ENCODE measurements around the gene PEAK3. TPM values are rescaled to one million over a fixed set of nuclear protein-coding genes. Genes with fewer than 3 reads are reported as not detected.
A peak's percentile ranks its signal among the peaks of the same experiment; 100 is the strongest.
"Not testable (repeated sequence)": the region's sequence is repeated elsewhere in the genome, so short reads cannot be mapped to it uniquely, and the experiment has no call there.

PEAK3 gene
- total and polyA plus RNA-seq, 7 donors: under 0.01 to 0.82 (median 0.55) TPM

DNA sequence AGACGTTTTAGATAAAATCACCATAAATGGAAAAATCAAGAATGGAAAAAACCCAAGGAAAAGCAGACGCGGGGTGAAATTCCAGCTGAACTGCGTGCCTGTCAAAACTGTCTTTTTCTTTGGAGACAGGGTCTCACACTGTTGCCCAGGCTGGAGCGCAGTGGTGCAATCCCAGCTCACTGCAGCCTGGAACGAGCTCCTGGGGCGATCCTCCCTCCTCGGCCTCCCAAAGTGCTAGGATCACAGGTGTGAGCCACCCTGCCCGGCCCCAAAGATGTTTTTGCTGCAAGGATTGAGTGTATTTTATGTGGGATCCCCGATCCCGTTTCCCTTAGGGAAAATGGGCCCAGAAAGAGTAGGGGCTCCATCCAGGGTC lies 875 bp upstream of the PEAK3 start:
- no peak overlapping the region for H3K27ac ChIP-seq
- intact Hi-C loops (cut with DNase I): no loop called here

DNA sequence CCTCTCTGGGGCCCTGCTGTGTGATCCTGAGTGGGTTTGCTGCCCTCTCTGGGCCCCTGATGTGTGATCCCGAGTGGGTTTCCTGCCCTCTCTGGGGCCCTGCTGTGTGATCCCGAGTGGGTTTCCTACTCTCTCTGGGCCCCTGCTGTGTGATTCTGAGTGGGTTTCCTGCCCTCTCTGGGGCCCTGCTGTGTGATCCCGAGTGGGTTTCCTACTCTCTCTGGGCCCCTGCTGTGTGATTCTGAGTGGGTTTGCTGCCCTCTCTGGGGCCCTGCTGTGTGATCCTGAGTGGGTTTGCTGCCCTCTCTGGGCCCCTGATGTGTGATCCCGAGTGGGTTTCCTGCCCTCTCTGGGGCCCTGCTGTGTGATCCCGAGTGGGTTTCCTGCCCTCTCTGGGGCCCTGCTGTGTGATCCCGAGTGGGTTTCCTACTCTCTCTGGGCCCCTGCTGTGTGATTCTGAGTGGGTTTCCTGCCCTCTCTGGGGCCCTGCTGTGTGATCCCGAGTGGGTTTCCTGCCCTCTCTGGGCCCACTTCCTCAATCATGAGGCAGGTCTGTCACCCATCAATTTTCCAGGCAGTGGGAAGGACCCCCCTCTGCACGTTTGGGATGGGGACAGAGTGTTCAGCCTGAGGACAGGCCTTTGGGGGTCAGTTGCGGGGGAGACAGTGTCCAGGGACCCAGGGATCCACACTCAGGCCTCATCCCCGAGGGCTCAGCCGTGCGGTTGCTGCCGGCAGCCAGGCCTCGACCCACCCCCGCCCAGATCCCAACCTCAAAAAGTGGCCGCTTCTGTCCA lies 512 bp downstream of the PEAK3 start:
- intact Hi-C loops (cut with DNase I); DNase-seq: not testable (repeated sequence)

More for the DNA sequence above, 875 bp upstream of the PEAK3 start:
- TF ChIP-seq, protein P1, sequence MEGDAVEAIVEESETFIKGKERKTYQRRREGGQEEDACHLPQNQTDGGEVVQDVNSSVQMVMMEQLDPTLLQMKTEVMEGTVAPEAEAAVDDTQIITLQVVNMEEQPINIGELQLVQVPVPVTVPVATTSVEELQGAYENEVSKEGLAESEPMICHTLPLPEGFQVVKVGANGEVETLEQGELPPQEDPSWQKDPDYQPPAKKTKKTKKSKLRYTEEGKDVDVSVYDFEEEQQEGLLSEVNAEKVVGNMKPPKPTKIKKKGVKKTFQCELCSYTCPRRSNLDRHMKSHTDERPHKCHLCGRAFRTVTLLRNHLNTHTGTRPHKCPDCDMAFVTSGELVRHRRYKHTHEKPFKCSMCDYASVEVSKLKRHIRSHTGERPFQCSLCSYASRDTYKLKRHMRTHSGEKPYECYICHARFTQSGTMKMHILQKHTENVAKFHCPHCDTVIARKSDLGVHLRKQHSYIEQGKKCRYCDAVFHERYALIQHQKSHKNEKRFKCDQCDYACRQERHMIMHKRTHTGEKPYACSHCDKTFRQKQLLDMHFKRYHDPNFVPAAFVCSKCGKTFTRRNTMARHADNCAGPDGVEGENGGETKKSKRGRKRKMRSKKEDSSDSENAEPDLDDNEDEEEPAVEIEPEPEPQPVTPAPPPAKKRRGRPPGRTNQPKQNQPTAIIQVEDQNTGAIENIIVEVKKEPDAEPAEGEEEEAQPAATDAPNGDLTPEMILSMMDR (IDR thresholded peaks at IDR 0.05): no peak
- no peak for TF ChIP-seq POLR2AphosphoS5 (IDR thresholded peaks at IDR 0.05)
- TF ChIP-seq POLR2A (IDR thresholded peaks at IDR 0.05): no peak
- no peak for TF ChIP-seq EP300 (IDR thresholded peaks at IDR 0.05)
- peaks cover 0 to 15% (median 12%) of the 10 kb centered on the region in 4 donors for H3K4me1 ChIP-seq
- DNase-seq: no peak
- H3K9me3 ChIP-seq: no peaks in the 10 kb centered on the region
- 54 to 79% methylated on average over 11 of the region's 11 CpGs for WGBS, 2 donors
- no peaks in the 10 kb centered on the region for H3K36me3 ChIP-seq
- H3K4me3 ChIP-seq: peak overlapping the region in 2 of 4 donors; percentile 39
- peaks cover 0 to 5% (median 0%) of the 10 kb centered on the region in 3 donors for H3K27me3 ChIP-seq

DNA sequence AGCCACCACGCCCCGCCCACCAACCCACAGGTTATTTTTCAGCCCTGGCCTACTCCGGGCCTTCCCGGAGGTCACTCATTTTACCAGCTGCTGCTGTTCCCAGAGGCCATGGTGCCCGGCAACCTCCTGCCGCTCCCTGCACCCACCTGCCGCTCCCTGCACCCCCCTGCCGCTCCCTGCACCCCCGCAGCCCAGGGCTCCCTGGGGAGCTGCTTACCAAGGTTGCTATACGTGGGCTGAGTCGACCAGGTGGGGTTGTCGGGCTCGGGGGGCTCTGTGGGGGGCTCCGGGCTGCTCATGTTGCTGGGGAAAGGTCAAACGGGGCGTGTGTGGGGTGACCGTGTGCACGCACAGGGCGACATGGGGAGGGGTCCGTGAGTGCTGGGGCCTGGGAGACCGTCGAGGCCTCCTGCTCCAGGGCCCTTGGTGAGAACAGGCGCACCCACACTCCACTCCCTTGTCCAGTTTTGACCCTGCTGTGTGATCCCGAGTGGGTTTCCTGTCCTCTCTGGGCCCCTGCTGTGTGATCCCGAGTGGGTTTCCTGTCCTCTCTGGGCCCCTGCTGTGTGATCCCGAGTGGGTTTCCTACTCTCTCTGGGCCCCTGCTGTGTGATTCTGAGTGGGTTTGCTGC lies 1.2 kb downstream of the PEAK3 start:
- H3K4me1 ChIP-seq: peaks cover 0 to 23% (median 20%) of the 10 kb centered on the region in 4 donors
- no peak overlapping the region for H3K4me3 ChIP-seq
- peaks cover 0 to 9% (median 3%) of the 10 kb centered on the region in 4 donors for H3K36me3 ChIP-seq
- intact Hi-C loops (cut with DNase I): no loop called here
- H3K9me3 ChIP-seq: no peaks in the 10 kb centered on the region
- no peak overlapping the region for H3K27ac ChIP-seq
- H3K27me3 ChIP-seq: peaks cover 0 to 5% (median 0%) of the 10 kb centered on the region in 3 donors
- no peak for DNase-seq
- WGBS, 2 donors: 46 to 71% methylated on average over 26 of the region's 26 CpGs
- TF ChIP-seq POLR2AphosphoS5 (IDR thresholded peaks at IDR 0.05) (no peak), POLR2A (IDR thresholded peaks at IDR 0.05) (no peak), EP300 (IDR thresholded peaks at IDR 0.05) (no peak)
- TF ChIP-seq, protein P1 (IDR thresholded peaks at IDR 0.05): no peak

More for the DNA sequence above, 512 bp downstream of the PEAK3 start:
- H3K27ac ChIP-seq: peak overlapping the region in 2 of 4 donors; percentile 33 to 40
- H3K4me3 ChIP-seq: peak overlapping the region in 3 of 4 donors; percentile 25 to 39 (median 39)
- not testable (repeated sequence) for H3K36me3 ChIP-seq, H3K9me3 ChIP-seq, H3K27me3 ChIP-seq
- WGBS, 2 donors: 20 to 27% methylated on average over 16 of the region's 16 CpGs
- H3K4me1 ChIP-seq: peaks cover 0 to 16% (median 13%) of the 10 kb centered on the region in 4 donors

DNA sequence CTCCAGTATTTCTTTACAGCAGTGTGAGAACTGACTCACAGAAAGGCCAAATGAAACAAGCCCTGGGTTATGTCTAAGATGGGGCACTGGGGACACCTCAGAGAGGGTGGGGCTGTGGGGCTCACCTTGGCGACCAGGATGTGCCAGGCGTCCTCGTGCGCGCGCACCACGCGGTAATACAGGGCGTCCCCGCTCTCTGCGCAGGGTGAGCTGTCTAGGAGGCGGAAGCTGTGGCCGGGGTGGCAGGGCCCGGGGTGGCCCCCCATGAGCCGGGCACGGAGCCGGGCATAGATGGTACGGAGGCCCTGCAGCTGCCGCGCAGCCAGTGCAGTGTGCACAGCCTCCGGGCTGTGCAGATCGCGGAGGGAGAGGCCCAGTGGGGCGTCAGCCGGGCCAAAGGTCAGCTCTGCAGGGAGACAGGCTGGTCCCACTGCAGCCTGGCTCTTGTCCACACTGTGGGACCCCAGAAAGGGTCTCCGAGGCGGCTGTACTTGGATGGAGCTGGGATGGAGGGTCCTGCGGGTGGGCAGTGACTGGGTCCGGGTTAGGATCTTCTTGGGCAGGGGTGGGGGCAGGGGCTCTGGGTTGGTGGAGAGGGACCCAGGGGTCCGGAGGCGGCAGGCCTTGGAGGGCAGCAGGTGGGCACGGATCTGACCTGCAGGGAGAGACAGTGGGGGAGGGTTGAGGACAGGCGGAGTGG lies 3.4 kb downstream of the PEAK3 start:
- intact Hi-C loops (cut with DNase I): no loop called here
- Histone ChIP-seq H3K27ac (no peak overlapping the region), H3K36me3 (peaks cover 0 to 13% (median 3%) of the 10 kb centered on the region in 4 donors), H3K9me3 (no peaks in the 10 kb centered on the region), H3K4me1 (peaks cover 0 to 42% (median 39%) of the 10 kb centered on the region in 4 donors), H3K27me3 (no peaks in the 10 kb centered on the region), H3K4me3 (no peak overlapping the region)
- no peak for DNase-seq
- WGBS, 2 donors: 28 to 78% methylated on average over 33 of the region's 33 CpGs
- TF ChIP-seq, protein P1 (IDR thresholded peaks at IDR 0.05): no peak
- TF ChIP-seq POLR2AphosphoS5 (IDR thresholded peaks at IDR 0.05) (no peak), EP300 (IDR thresholded peaks at IDR 0.05) (no peak), POLR2A (IDR thresholded peaks at IDR 0.05) (no peak)

DNA sequence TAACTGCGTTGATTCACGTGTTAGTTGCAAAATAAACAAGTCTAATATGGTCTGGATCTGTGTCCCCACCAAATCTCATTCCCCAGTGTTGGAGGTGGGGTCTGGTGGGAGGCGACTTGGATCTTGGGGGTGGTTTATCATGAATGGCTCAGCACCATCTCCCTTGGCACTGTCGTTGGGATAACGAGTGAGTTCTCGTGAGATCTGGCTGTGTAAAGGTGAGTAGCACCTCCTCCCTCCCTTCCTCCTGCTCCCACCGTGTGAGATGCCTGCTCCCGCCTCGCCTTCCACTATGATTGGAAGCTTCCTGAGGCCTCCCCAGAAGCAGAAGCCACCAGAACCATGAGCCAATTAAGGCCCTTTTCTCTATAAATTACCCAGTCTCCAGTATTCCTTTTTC lies 4.8 kb downstream of the PEAK3 start:
- intact Hi-C loops (cut with DNase I): no loop called here
- H3K4me1 ChIP-seq: peaks cover 0 to 49% (median 46%) of the 10 kb centered on the region in 4 donors
- WGBS, 2 donors: 81 to 82% methylated on average over 9 of the region's 9 CpGs
- H3K27me3 ChIP-seq: no peaks in the 10 kb centered on the region
- TF ChIP-seq POLR2A (IDR thresholded peaks at IDR 0.05) (no peak), EP300 (IDR thresholded peaks at IDR 0.05) (no peak), POLR2AphosphoS5 (IDR thresholded peaks at IDR 0.05) (no peak)
- TF ChIP-seq, protein P1 (IDR thresholded peaks at IDR 0.05): no peak
- H3K9me3 ChIP-seq: no peaks in the 10 kb centered on the region
- no peak overlapping the region for H3K4me3 ChIP-seq
- H3K36me3 ChIP-seq: peaks cover 6 to 23% (median 9%) of the 10 kb centered on the region in 4 donors
- H3K27ac ChIP-seq: no peak overlapping the region
- no peak for DNase-seq

Data from sigmoid colon (tissue), 7 donors.